Type B pancreatic cell (in vitro differentiated cells): ENCODE results near the gene GALR3. TPM values are rescaled to one million over a fixed set of nuclear protein-coding genes. Genes with fewer than 3 reads are reported as not detected.

Source experiments
- DNase-seq: peaks from one replicate; pipeline ENCODE4 v3.0.0; 2021; ENCODE audit warnings: mixed read lengths; ENCODE audit not compliant: unreplicated experiment; ENCODE audit errors: extremely low spot score
- H3K27ac Mint-ChIP-seq: 2 replicates; pipeline ENCODE4 v1.8.0; 2021; ENCODE audit warnings: mild to moderate bottlenecking, mixed read lengths
- H3K27me3 Mint-ChIP-seq: 2 replicates; pipeline ENCODE4 v1.8.0; 2021; ENCODE audit warnings: mixed read lengths
- H3K36me3 Mint-ChIP-seq: 2 replicates; pipeline ENCODE4 v1.8.0; 2021; ENCODE audit warnings: mixed read lengths
- H3K4me1 Mint-ChIP-seq: one replicate; pipeline ENCODE4 v1.8.0; 2021; ENCODE audit warnings: mixed read lengths; ENCODE audit not compliant: unreplicated experiment
- H3K4me3 Mint-ChIP-seq: 2 replicates; pipeline ENCODE4 v1.8.0; 2021; ENCODE audit warnings: mild to moderate bottlenecking, mixed read lengths
- H3K9me3 Mint-ChIP-seq: 2 replicates; pipeline ENCODE4 v1.8.0; 2021; ENCODE audit warnings: mixed read lengths
- CTCF ChIP-seq: fragments of 200-600 bp; sonication (generic); conservative IDR thresholded peaks from 2 replicates; pipeline ENCODE4 v1.5.0; 2021; ENCODE audit warnings: antibody characterized with exemption, mild to moderate bottlenecking
- total RNA-seq: library from RNA; stranded (reverse); gene quantifications from 2 replicates; pipeline ENCODE4 v1.2.1, GENCODE V29; 2021; ENCODE audit warnings: low replicate concordance

The GALR3 gene
- total RNA-seq, 1 donor from 2014 or later = 0.34 TPM

GRCh38 chr22:37778370-37779009 is 44.7 kb upstream of the GALR3 start:
- peaks cover 22% of the 10 kb centered on the region for H3K4me1 Mint-ChIP-seq
- peak overlapping the region; percentile 55 for H3K27ac Mint-ChIP-seq
- no peak for TF ChIP-seq CTCF
- no peak overlapping the region for H3K4me3 Mint-ChIP-seq
- H3K9me3 Mint-ChIP-seq = no peaks in the 10 kb centered on the region
- no peaks in the 10 kb centered on the region for H3K27me3 Mint-ChIP-seq
- no peaks in the 10 kb centered on the region for H3K36me3 Mint-ChIP-seq
- no peak for DNase-seq

GRCh38 chr22:37781434-37782059 is 41.6 kb upstream of the GALR3 start:
- Mint-ChIP-seq H3K4me1 (peaks cover 27% of the 10 kb centered on the region), H3K4me3 (no peak overlapping the region), H3K27ac (peak overlapping the region; percentile 72), H3K36me3 (no peaks in the 10 kb centered on the region), H3K27me3 (no peaks in the 10 kb centered on the region), H3K9me3 (no peaks in the 10 kb centered on the region)
- no peak for DNase-seq
- TF ChIP-seq CTCF = peak; percentile 50

- Mint-ChIP-seq H3K27me3 (no peaks in the 10 kb centered on the region), H3K4me1 (peaks cover 26% of the 10 kb centered on the region), H3K27ac (peak overlapping the region; percentile 72), H3K4me3 (no peak overlapping the region), H3K9me3 (no peaks in the 10 kb centered on the region), H3K36me3 (no peaks in the 10 kb centered on the region)
- no peak for TF ChIP-seq CTCF
- DNase-seq = no peak
Measured at GRCh38 chr22:37782340-37783168, 40.6 kb upstream of the GALR3 start.

GRCh38 chr22:37784829-37785495 is 38.2 kb upstream of the GALR3 start:
- Mint-ChIP-seq H3K27me3 (no peaks in the 10 kb centered on the region), H3K27ac (peak overlapping the region; percentile 90)

More at GRCh38 chr22:37784829-37785495, 38.2 kb upstream of the GALR3 start:
- DNase-seq = no peak
- peak overlapping the region; percentile 35 for H3K4me3 Mint-ChIP-seq
- peaks cover 18% of the 10 kb centered on the region for H3K4me1 Mint-ChIP-seq
- TF ChIP-seq CTCF = no peak
- no peaks in the 10 kb centered on the region for H3K9me3 Mint-ChIP-seq
- no peaks in the 10 kb centered on the region for H3K36me3 Mint-ChIP-seq
